NK-92 (cell line): ENCODE data around the gene CLCN7.

ENCODE experiments used
- DNase-seq: peaks from one replicate; lab custom pipeline; 2025; ENCODE audit not compliant: unreplicated experiment; lab: John Stamatoyannopoulos, UW

CLCN7 gene

GRCh38 chr16:1431497-1432270 lies 43.1 kb downstream of the CLCN7 start:
- no peak for DNase-seq

- DNase-seq, result no peak
These were observed 43.9 kb downstream of the CLCN7 start, which contains the start of gene PERCC1 for GRCh38 chr16:1430759-1431496. Gene PERCC1, plus strand, starts transcription at chr16:1431078. Its CDS starts 1,516 bp downstream, at chr16:1432594.

GRCh38 chr16:1430214-1430758 lies 44.5 kb downstream of the CLCN7 start:
- no peak for DNase-seq

GRCh38 chr16:1429631-1430030 lies 45.2 kb downstream of the CLCN7 start:
- DNase-seq, result no peak

- no peak for DNase-seq
These were observed 45.8 kb downstream of the CLCN7 start for GRCh38 chr16:1429012-1429411.

GRCh38 chr16:1428511-1428910 lies 46.3 kb downstream of the CLCN7 start:
- no peak for DNase-seq

GRCh38 chr16:1427473-1428461 lies 47.1 kb downstream of the CLCN7 start:
- DNase-seq, result no peak

GRCh38 chr16:1426734-1427471 lies 47.9 kb downstream of the CLCN7 start:
- no peak for DNase-seq

GRCh38 chr16:1425616-1426370 lies 49.0 kb downstream of the CLCN7 start:
- no peak for DNase-seq

- no peak for DNase-seq
These were observed 50.8 kb downstream of the CLCN7 start for GRCh38 chr16:1424028-1424427.

- DNase-seq, result no peak
These were observed 52.8 kb downstream of the CLCN7 start for GRCh38 chr16:1422076-1422475.

GRCh38 chr16:1420111-1420539 lies 54.7 kb downstream of the CLCN7 start:
- no peak for DNase-seq

GRCh38 chr16:1416521-1416941 lies 58.3 kb downstream of the CLCN7 start:
- DNase-seq, result no peak

GRCh38 chr16:1414532-1415260 lies 60.1 kb downstream of the CLCN7 start, which contains the start of gene UNKL:
Gene UNKL, minus strand, starts transcription at chr16:1414704. Its CDS starts 13 bp downstream, at chr16:1414691.
- DNase-seq, result no peak

GRCh38 chr16:1413684-1414531 lies 60.9 kb downstream of the CLCN7 start:
- DNase-seq, result no peak

- DNase-seq, result no peak
These were observed 62.0 kb downstream of the CLCN7 start for GRCh38 chr16:1412847-1413246.

GRCh38 chr16:1408171-1408837 lies 66.5 kb downstream of the CLCN7 start:
- DNase-seq, result peak; percentile 67
